HepG2 (cell line): ENCODE measurements around the gene RBM18.

Experiments
- JUN ChIP-seq: sonication (generic); formaldehyde crosslinking; IDR thresholded peaks from 2 replicates; pipeline ENCODE4 v1.4.0; 2020; ENCODE audit warnings: mild to moderate bottlenecking, missing genetic modification reagents
- TAF1 ChIP-seq: sonication (generic); formaldehyde crosslinking; IDR thresholded peaks from 2 replicates; pipeline ENCODE4 v1.4.0; 2020; ENCODE audit warnings: missing genetic modification reagents
- ZNF12 ChIP-seq: sonication (generic); formaldehyde crosslinking; IDR thresholded peaks from 2 replicates; pipeline ENCODE4 v1.5.0; 2020; ENCODE audit warnings: missing genetic modification reagents

DNA sequence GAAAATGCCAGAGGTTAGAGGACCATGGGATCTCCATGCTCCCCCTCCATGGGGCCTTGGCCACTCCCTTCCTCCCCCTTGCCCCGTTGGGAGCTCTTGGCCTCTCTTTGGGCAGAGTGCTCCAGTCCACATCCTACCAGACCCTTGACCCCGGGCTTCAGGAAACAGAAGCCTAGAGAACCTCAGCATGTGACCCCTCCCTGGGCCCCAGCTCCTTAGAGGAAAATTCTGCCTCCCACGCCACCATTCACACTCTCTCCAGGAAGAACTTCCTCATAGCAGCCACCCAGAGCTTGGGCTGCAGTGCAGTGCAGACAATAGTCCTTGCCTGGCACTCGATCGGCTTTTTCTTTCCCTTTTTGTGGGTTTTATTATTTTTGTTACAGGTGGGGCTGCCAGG lies 41.8 kb downstream of the RBM18 start:
- TF ChIP-seq JUN (no peak), TAF1 (CRISPR knock-in tag) (no peak), ZNF12 (CRISPR knock-in tag) (no peak)
